Measurements from ENCODE around the gene ADAM8. TPM values are rescaled to one million over a fixed set of nuclear protein-coding genes. Genes with fewer than 3 reads are reported as not detected.

Gene ADAM8
- total RNA-seq, 1 experiment from 2014 or later, result 113 TPM

DNA sequence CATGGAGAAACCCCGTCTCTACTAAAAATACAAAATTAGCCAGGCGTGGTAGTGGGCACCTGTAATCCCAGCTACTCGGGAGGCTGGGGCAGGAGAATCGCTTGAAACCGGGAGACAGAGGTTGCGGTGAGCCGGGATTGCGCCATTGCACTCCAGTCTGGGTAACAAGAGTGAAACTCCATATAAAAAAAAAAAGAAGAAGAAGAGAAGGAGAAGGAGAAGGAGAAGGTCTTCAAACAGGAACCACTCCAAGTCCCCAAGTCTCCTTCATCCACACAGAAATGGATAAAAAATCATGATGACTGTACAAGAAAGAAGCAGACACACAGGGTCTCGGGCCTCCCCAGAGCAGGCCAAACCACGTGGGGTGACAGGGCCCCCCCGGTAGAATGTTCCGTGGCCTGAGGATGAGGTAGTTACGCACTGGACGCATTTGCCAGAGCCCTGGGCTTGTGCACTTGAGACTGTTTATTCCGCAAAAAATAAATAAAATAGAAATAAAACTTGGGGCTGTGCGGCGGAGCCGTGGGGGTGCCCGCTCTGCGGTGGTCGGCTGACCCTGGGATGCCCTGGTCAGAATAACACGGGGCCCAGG lies 23.2 kb downstream of the ADAM8 start:
- Histone ChIP-seq H3K36me3 (ENCODE audit: low read depth, low read length) (no peaks in the 10 kb centered on the region), H3K4me2 (ENCODE audit: low read length) (no peak overlapping the region), H3K9ac (ENCODE audit: low read length) (no peak overlapping the region), H3K27ac (ENCODE audit: low read length) (no peak overlapping the region), H3F3A (ENCODE audit: low read length, unreplicated experiment) (no peaks in the 10 kb centered on the region), H3K9me2 (replicated peaks; ENCODE audit: low read length) (no peaks in the 10 kb centered on the region), H3K4me1 (ENCODE audit: insufficient read depth, low read length) (peaks cover 16% of the 10 kb centered on the region), H3K27me3 (ENCODE audit: low read length) (no peaks in the 10 kb centered on the region), H3K9me3 (ENCODE audit: low read length) (no peaks in the 10 kb centered on the region), H2AFZ (ENCODE audit: low read length) (no peak overlapping the region), H3K79me2 (ENCODE audit: low read length) (no peaks in the 10 kb centered on the region), H3K4me3 (ENCODE audit: low read length) (no peak overlapping the region), H4K20me1 (ENCODE audit: low read length) (no peaks in the 10 kb centered on the region)
- CTCF ChIA-PET, result no interaction called here
- POLR2A ChIA-PET (ENCODE audit: unreplicated experiment), result no interaction called here
- BruUV-seq (replicated peaks), result no TSS peak
- no peak for TF ChIP-seq EZH2 (IDR thresholded peaks at IDR 0.05; ENCODE audit: low read length, unreplicated experiment)
- TF ChIP-seq, protein P1, sequence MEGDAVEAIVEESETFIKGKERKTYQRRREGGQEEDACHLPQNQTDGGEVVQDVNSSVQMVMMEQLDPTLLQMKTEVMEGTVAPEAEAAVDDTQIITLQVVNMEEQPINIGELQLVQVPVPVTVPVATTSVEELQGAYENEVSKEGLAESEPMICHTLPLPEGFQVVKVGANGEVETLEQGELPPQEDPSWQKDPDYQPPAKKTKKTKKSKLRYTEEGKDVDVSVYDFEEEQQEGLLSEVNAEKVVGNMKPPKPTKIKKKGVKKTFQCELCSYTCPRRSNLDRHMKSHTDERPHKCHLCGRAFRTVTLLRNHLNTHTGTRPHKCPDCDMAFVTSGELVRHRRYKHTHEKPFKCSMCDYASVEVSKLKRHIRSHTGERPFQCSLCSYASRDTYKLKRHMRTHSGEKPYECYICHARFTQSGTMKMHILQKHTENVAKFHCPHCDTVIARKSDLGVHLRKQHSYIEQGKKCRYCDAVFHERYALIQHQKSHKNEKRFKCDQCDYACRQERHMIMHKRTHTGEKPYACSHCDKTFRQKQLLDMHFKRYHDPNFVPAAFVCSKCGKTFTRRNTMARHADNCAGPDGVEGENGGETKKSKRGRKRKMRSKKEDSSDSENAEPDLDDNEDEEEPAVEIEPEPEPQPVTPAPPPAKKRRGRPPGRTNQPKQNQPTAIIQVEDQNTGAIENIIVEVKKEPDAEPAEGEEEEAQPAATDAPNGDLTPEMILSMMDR (conservative IDR thresholded peaks at IDR 0.05; ENCODE audit: low read depth, low read length), result no peak
- no peak for TF ChIP-seq EZH2phosphoT487 (IDR thresholded peaks at IDR 0.05; ENCODE audit: borderline replicate concordance, low read length)
- no peak for ATAC-seq
- intact Hi-C loops (cut with micrococcal nuclease), result no loop called here
- no peak for DNase-seq

DNA sequence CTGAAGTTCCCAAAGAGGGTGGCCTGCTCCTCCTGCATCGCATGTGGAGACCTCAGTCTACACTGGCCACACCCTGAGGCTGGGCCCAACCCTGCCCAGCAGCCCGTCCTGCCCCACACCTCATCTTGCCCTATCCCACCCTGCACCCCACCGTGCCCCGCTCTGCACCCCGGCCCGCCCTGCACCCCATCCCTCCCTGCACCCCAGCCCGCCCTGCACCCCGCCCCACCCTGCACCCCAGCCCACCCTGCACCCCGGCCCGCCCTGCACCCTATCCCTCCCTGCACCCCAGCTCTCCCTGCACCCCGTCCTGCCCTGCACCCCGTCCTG lies 24.5 kb downstream of the ADAM8 start:
- Histone ChIP-seq H3K9me2 (replicated peaks; ENCODE audit: low read length) (no peaks in the 10 kb centered on the region), H3F3A (ENCODE audit: low read length, unreplicated experiment) (no peaks in the 10 kb centered on the region), H2AFZ (ENCODE audit: low read length) (no peak overlapping the region), H3K4me1 (ENCODE audit: insufficient read depth, low read length) (peaks cover 3% of the 10 kb centered on the region), H3K27me3 (ENCODE audit: low read length) (no peaks in the 10 kb centered on the region), H3K4me3 (ENCODE audit: low read length) (no peak overlapping the region), H3K36me3 (ENCODE audit: low read depth, low read length) (no peaks in the 10 kb centered on the region), H3K9me3 (ENCODE audit: low read length) (no peaks in the 10 kb centered on the region), H3K9ac (ENCODE audit: low read length) (no peak overlapping the region), H3K4me2 (ENCODE audit: low read length) (no peak overlapping the region), H4K20me1 (ENCODE audit: low read length) (no peaks in the 10 kb centered on the region), H3K27ac (ENCODE audit: low read length) (no peak overlapping the region), H3K79me2 (ENCODE audit: low read length) (no peaks in the 10 kb centered on the region)
- POLR2A ChIA-PET (ENCODE audit: unreplicated experiment), result no interaction called here
- intact Hi-C loops (cut with micrococcal nuclease), result no loop called here
- ATAC-seq, result no peak
- CTCF ChIA-PET, result no interaction called here
- no TSS peak for BruUV-seq (replicated peaks)
- TF ChIP-seq EZH2phosphoT487 (IDR thresholded peaks at IDR 0.05; ENCODE audit: borderline replicate concordance, low read length), result no peak
- TF ChIP-seq, protein P1 (conservative IDR thresholded peaks at IDR 0.05; ENCODE audit: low read depth, low read length), result no peak
- no peak for TF ChIP-seq EZH2 (IDR thresholded peaks at IDR 0.05; ENCODE audit: low read length, unreplicated experiment)
- DNase-seq, result no peak

DNA sequence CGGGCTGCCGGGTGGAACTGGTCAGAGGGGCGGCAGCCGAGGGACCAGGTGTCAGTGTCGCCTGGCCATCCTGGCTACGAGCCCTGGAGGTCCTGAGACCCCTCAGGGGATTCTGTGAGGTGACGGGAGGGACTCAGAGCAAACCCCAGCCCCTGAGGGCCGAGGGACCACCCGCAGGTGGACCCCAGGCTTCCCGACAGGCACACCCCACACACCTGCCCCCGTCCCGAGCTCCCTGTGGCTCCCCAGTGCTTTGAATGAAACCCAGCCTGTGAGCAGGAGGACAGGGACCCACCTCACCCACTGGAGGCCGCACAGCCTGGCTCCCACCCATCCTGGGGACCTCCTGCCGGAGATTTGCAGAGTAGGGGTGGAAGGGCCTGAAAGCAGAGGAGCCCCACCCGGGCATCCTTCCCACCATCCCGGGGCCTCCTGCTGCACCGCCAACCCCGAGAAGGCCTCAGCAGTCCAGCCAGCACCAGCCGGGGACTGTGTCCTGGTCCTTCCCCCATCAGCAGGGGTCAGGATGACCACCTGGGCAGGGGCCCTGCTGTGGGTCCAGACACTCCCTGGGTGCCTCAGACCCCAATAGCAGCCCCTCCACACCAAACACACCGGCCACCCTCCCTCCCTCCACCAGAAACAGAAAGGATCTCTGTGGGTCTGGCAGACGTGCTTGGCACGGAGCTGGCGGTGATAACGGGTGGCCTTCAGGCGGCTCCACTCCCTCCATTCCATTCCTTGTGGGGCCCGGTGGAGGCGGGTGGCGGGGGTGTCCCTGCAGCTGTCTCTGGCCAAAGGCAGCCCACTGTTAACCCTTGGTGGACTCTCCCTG lies 25.1 kb downstream of the ADAM8 start:
- no peak overlapping the region for H3K9ac ChIP-seq (ENCODE audit: low read length)
- no peaks in the 10 kb centered on the region for H3K4me1 ChIP-seq (ENCODE audit: insufficient read depth, low read length)
- no peaks in the 10 kb centered on the region for H3K9me3 ChIP-seq (ENCODE audit: low read length)
- intact Hi-C loops (cut with micrococcal nuclease), result no loop called here
- H3K36me3 ChIP-seq (ENCODE audit: low read depth, low read length), result no peaks in the 10 kb centered on the region
- no peaks in the 10 kb centered on the region for H3F3A ChIP-seq (ENCODE audit: low read length, unreplicated experiment)
- TF ChIP-seq, protein P1 (conservative IDR thresholded peaks at IDR 0.05; ENCODE audit: low read depth, low read length), result no peak
- CTCF ChIA-PET, result no interaction called here
- H3K27ac ChIP-seq (ENCODE audit: low read length), result no peak overlapping the region
- H3K79me2 ChIP-seq (ENCODE audit: low read length), result no peaks in the 10 kb centered on the region
- H3K4me2 ChIP-seq (ENCODE audit: low read length), result no peak overlapping the region
- no peaks in the 10 kb centered on the region for H3K9me2 ChIP-seq (replicated peaks; ENCODE audit: low read length)
- POLR2A ChIA-PET (ENCODE audit: unreplicated experiment), result no interaction called here
- H3K27me3 ChIP-seq (ENCODE audit: low read length), result no peaks in the 10 kb centered on the region
- ATAC-seq (no peak), DNase-seq (no peak)
- no peak overlapping the region for H2AFZ ChIP-seq (ENCODE audit: low read length)
- H3K4me3 ChIP-seq (ENCODE audit: low read length), result no peak overlapping the region
- no TSS peak for BruUV-seq (replicated peaks)
- no peaks in the 10 kb centered on the region for H4K20me1 ChIP-seq (ENCODE audit: low read length)

Measured in PC-3 (cell line).